ENCODE measurements around the gene MID1.

Gene MID1

GRCh38 chrX:10477525-10477924, 142.9 kb downstream of the MID1 start:
- Histone ChIP-seq H3K36me3 (replicated peaks; ENCODE audit: low read depth, low read length) (no peaks in the 10 kb centered on the region), H3K79me2 (ENCODE audit: low read length) (no peaks in the 10 kb centered on the region), H4K20me1 (ENCODE audit: insufficient read depth, low read length) (no peaks in the 10 kb centered on the region), H3K4me2 (ENCODE audit: low read length) (no peak overlapping the region), H2AFZ (ENCODE audit: low read depth, low read length) (no peak overlapping the region), H3K27me3 (ENCODE audit: low read depth, low read length) (no peaks in the 10 kb centered on the region), H3K4me1 (ENCODE audit: low read length) (no peaks in the 10 kb centered on the region), H3K27ac (ENCODE audit: low read length) (no peak overlapping the region), H3K9me3 (ENCODE audit: insufficient read depth, low read length) (no peaks in the 10 kb centered on the region), H3K4me3 (ENCODE audit: low read length) (no peak overlapping the region), H3K9ac (ENCODE audit: low read length) (no peak overlapping the region)
- TF ChIP-seq CTCF (IDR thresholded peaks at IDR 0.05; ENCODE audit: low read depth, low read length): no peak
- TF ChIP-seq EZH2phosphoT487 (IDR thresholded peaks at IDR 0.05; ENCODE audit: low read depth): no peak

- no peaks in the 10 kb centered on the region for H3K27me3 ChIP-seq (ENCODE audit: low read depth, low read length)
- no peaks in the 10 kb centered on the region for H3K4me1 ChIP-seq (ENCODE audit: low read length)
- no peaks in the 10 kb centered on the region for H3K36me3 ChIP-seq (replicated peaks; ENCODE audit: low read depth, low read length)
- H3K9ac ChIP-seq (ENCODE audit: low read length): no peak overlapping the region
- no peak for TF ChIP-seq EZH2phosphoT487 (IDR thresholded peaks at IDR 0.05; ENCODE audit: low read depth)
- no peak for TF ChIP-seq CTCF (IDR thresholded peaks at IDR 0.05; ENCODE audit: low read depth, low read length)
- no peaks in the 10 kb centered on the region for H4K20me1 ChIP-seq (ENCODE audit: insufficient read depth, low read length)
- no peaks in the 10 kb centered on the region for H3K9me3 ChIP-seq (ENCODE audit: insufficient read depth, low read length)
- no peak overlapping the region for H3K27ac ChIP-seq (ENCODE audit: low read length)
- no peak overlapping the region for H2AFZ ChIP-seq (ENCODE audit: low read depth, low read length)
- no peak overlapping the region for H3K4me3 ChIP-seq (ENCODE audit: low read length)
- H3K4me2 ChIP-seq (ENCODE audit: low read length): no peak overlapping the region
- H3K79me2 ChIP-seq (ENCODE audit: low read length): no peaks in the 10 kb centered on the region
Measured at GRCh38 chrX:10474913-10475568, 145.3 kb downstream of the MID1 start.

GRCh38 chrX:10474510-10474909, 145.9 kb downstream of the MID1 start:
- Histone ChIP-seq H4K20me1 (ENCODE audit: insufficient read depth, low read length) (no peaks in the 10 kb centered on the region), H3K27ac (ENCODE audit: low read length) (no peak overlapping the region), H3K9ac (ENCODE audit: low read length) (no peak overlapping the region), H3K4me2 (ENCODE audit: low read length) (no peak overlapping the region), H3K79me2 (ENCODE audit: low read length) (no peaks in the 10 kb centered on the region), H2AFZ (ENCODE audit: low read depth, low read length) (no peak overlapping the region), H3K36me3 (replicated peaks; ENCODE audit: low read depth, low read length) (no peaks in the 10 kb centered on the region), H3K9me3 (ENCODE audit: insufficient read depth, low read length) (no peaks in the 10 kb centered on the region), H3K27me3 (ENCODE audit: low read depth, low read length) (no peaks in the 10 kb centered on the region), H3K4me3 (ENCODE audit: low read length) (no peak overlapping the region), H3K4me1 (ENCODE audit: low read length) (no peaks in the 10 kb centered on the region)
- TF ChIP-seq EZH2phosphoT487 (IDR thresholded peaks at IDR 0.05; ENCODE audit: low read depth) (no peak), CTCF (IDR thresholded peaks at IDR 0.05; ENCODE audit: low read depth, low read length) (no peak)

- no peaks in the 10 kb centered on the region for H3K27me3 ChIP-seq (ENCODE audit: low read depth, low read length)
- H3K9ac ChIP-seq (ENCODE audit: low read length): no peak overlapping the region
- no peaks in the 10 kb centered on the region for H3K36me3 ChIP-seq (replicated peaks; ENCODE audit: low read depth, low read length)
- no peaks in the 10 kb centered on the region for H3K9me3 ChIP-seq (ENCODE audit: insufficient read depth, low read length)
- no peaks in the 10 kb centered on the region for H3K4me1 ChIP-seq (ENCODE audit: low read length)
- no peak overlapping the region for H3K4me3 ChIP-seq (ENCODE audit: low read length)
- no peaks in the 10 kb centered on the region for H4K20me1 ChIP-seq (ENCODE audit: insufficient read depth, low read length)
- no peak overlapping the region for H2AFZ ChIP-seq (ENCODE audit: low read depth, low read length)
- H3K27ac ChIP-seq (ENCODE audit: low read length): no peak overlapping the region
- TF ChIP-seq CTCF (IDR thresholded peaks at IDR 0.05; ENCODE audit: low read depth, low read length) (no peak), EZH2phosphoT487 (IDR thresholded peaks at IDR 0.05; ENCODE audit: low read depth) (no peak)
- no peak overlapping the region for H3K4me2 ChIP-seq (ENCODE audit: low read length)
- no peaks in the 10 kb centered on the region for H3K79me2 ChIP-seq (ENCODE audit: low read length)
Measured at GRCh38 chrX:10471418-10471817, 149.0 kb downstream of the MID1 start.
